Measurements from ENCODE around the gene PSMB5. TPM values are rescaled to one million over a fixed set of nuclear protein-coding genes. Genes with fewer than 3 reads are reported as not detected.

The PSMB5 gene
- total and polyA plus RNA-seq, 2 of the 13 experiments (the other 11 are each of a cell fraction or from before 2014, with no cell fraction given): 705 to 871 TPM

- TF ChIP-seq, protein P1, sequence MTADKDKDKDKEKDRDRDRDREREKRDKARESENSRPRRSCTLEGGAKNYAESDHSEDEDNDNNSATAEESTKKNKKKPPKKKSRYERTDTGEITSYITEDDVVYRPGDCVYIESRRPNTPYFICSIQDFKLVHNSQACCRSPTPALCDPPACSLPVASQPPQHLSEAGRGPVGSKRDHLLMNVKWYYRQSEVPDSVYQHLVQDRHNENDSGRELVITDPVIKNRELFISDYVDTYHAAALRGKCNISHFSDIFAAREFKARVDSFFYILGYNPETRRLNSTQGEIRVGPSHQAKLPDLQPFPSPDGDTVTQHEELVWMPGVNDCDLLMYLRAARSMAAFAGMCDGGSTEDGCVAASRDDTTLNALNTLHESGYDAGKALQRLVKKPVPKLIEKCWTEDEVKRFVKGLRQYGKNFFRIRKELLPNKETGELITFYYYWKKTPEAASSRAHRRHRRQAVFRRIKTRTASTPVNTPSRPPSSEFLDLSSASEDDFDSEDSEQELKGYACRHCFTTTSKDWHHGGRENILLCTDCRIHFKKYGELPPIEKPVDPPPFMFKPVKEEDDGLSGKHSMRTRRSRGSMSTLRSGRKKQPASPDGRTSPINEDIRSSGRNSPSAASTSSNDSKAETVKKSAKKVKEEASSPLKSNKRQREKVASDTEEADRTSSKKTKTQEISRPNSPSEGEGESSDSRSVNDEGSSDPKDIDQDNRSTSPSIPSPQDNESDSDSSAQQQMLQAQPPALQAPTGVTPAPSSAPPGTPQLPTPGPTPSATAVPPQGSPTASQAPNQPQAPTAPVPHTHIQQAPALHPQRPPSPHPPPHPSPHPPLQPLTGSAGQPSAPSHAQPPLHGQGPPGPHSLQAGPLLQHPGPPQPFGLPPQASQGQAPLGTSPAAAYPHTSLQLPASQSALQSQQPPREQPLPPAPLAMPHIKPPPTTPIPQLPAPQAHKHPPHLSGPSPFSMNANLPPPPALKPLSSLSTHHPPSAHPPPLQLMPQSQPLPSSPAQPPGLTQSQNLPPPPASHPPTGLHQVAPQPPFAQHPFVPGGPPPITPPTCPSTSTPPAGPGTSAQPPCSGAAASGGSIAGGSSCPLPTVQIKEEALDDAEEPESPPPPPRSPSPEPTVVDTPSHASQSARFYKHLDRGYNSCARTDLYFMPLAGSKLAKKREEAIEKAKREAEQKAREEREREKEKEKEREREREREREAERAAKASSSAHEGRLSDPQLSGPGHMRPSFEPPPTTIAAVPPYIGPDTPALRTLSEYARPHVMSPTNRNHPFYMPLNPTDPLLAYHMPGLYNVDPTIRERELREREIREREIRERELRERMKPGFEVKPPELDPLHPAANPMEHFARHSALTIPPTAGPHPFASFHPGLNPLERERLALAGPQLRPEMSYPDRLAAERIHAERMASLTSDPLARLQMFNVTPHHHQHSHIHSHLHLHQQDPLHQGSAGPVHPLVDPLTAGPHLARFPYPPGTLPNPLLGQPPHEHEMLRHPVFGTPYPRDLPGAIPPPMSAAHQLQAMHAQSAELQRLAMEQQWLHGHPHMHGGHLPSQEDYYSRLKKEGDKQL (CRISPR knock-in tag; IDR thresholded peaks at IDR 0.05; ENCODE audit: low read depth): no peak; the same call in 1 of the 2 replicates
- TF ChIP-seq SMARCE1 (IDR thresholded peaks at IDR 0.05; ENCODE audit: borderline replicate concordance) (no peak), ZMYM4 (CRISPR knock-in tag; IDR thresholded peaks at IDR 0.05) (no peak), CSRNP2 (CRISPR knock-in tag; conservative IDR thresholded peaks at IDR 0.05; ENCODE audit: low read depth) (no peak), ZNF678 (CRISPR knock-in tag; IDR thresholded peaks at IDR 0.05) (0 out of 2 replicates have a peak, but pooled peaks have one; percentile 12), ZNF556 (CRISPR knock-in tag; IDR thresholded peaks at IDR 0.05; ENCODE audit: borderline replicate concordance) (peak; percentile 22; the same call in 1 of the 2 replicates), CEBPG (CRISPR knock-in tag; IDR thresholded peaks at IDR 0.05) (peak; percentile 15; the same call in 1 of the 2 replicates), IRX3 (CRISPR knock-in tag; IDR thresholded peaks at IDR 0.05; ENCODE audit: borderline replicate concordance, low read depth) (no peak), NR2F1 (CRISPR knock-in tag; IDR thresholded peaks at IDR 0.05) (no peak; a peak in 1 of 4 replicates), CBX2 (IDR thresholded peaks at IDR 0.05; ENCODE audit: low read depth, low read length) (no peak), CBX2 (CRISPR knock-in tag; IDR thresholded peaks at IDR 0.05; ENCODE audit: low read depth) (no peak), ZBTB1 (CRISPR knock-in tag; IDR thresholded peaks at IDR 0.05; ENCODE audit: borderline replicate concordance) (no peak), STAT6 (CRISPR knock-in tag; IDR thresholded peaks at IDR 0.05; ENCODE audit: borderline replicate concordance) (no peak), MEIS2 (CRISPR knock-in tag; IDR thresholded peaks at IDR 0.05) (no peak), ZNF577 (CRISPR knock-in tag; IDR thresholded peaks at IDR 0.05; ENCODE audit: borderline replicate concordance, low read depth) (no peak), IRF2 (CRISPR knock-in tag; IDR thresholded peaks at IDR 0.05) (no peak), DMAP1 (CRISPR knock-in tag; IDR thresholded peaks at IDR 0.05) (peak; percentile 77), DDIT3 (CRISPR knock-in tag; IDR thresholded peaks at IDR 0.05) (no peak), MXI1 (IDR thresholded peaks at IDR 0.05; ENCODE audit: borderline replicate concordance, low read depth, low read length) (peak; percentile 50; the same call in 1 of the 3 replicates)
- TF ChIP-seq, protein P2, sequence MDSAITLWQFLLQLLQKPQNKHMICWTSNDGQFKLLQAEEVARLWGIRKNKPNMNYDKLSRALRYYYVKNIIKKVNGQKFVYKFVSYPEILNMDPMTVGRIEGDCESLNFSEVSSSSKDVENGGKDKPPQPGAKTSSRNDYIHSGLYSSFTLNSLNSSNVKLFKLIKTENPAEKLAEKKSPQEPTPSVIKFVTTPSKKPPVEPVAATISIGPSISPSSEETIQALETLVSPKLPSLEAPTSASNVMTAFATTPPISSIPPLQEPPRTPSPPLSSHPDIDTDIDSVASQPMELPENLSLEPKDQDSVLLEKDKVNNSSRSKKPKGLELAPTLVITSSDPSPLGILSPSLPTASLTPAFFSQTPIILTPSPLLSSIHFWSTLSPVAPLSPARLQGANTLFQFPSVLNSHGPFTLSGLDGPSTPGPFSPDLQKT (CRISPR knock-in tag; IDR thresholded peaks at IDR 0.05; ENCODE audit: borderline replicate concordance): no peak
Observed at GRCh38 chr14:22980672-22981089, 54.0 kb downstream of the PSMB5 start (continued).
